ENCODE data around the gene PHB1. TPM values are rescaled to one million over a fixed set of nuclear protein-coding genes. Genes with fewer than 3 reads are reported as not detected.
"Not testable (repeated sequence)": the region's sequence is repeated elsewhere in the genome, so short reads cannot be mapped to it uniquely, and the experiment has no call there.

The PHB1 gene
- polyA plus RNA-seq, 4 donors = 226 to 262 (median 238) TPM

DNA sequence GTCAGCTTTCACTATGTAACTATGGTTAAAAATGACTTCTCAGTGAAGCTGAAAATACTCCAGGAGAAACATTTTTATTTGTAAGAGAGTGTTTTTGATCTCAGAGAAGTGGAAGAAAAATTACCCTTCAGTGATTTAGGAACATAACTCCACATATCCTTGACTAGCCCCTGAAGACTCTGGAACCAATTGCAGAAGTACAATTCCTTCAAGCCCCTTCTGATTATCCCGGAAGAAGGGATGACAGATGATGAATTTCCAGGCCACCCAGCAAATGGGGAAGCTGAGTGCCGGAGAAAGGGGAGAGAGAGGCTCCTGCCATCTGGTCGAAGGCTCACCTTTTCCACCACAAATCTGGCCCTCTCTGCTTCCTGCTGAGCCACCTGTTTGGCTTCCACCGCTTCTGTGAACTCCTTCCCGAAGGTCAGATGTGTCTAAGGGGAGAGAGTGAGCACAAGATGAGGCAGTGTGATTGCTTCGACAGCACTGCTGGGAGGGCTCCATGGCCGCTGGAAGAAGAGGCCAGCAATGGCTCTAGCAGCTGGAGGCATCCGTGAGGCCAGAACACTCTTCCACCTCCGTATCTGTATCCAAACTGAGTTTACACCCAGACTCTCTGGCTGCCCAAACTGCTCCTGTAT, 8.1 kb downstream of the PHB1 start:
- no peak for DNase-seq (ENCODE audit: low read depth in 4 of 4, low spot score in 2 of 4)

DNA sequence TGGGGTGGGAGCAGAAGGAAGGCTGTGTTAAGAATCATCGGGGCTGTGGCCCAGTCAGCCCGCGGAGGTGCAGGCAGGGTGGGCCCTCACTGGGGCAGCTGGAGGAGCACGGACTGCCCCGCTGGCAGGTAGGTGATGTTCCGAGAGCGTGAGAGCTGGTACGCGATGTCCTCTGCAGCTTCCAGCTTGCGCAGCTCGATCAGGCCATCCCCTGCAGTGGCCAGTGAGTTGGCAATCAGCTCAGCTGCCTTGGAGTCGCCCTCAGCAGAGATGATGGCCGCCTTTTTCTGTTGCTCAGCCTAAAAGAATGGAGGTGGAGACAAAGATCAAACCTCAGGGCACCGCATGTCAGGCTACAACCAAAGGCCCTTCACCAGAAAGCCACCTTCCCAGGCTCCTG, 9.8 kb downstream of the PHB1 start:
- no peak for DNase-seq (ENCODE audit: low read depth in 4 of 4, low spot score in 2 of 4)

DNA sequence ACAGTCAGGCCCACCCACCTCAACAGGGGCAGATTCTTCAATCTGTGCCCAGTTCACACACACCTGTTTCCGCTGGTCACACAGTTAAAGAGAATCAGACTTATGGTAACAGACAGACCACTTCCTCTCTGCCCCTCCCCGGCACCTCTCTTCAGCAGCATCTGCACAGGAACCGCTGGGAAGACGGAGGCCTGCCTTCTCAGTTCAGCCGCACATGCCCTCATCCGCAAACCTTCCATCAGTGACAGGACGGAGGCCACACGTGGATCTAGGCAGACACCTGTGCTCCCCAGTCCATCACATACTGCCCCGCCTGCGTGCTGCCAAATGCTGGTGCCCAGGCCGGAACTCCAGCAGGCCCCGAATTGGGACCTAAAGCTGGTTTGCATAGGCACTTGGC, 10.3 kb downstream of the PHB1 start:
- no peak for DNase-seq (ENCODE audit: low read depth in 4 of 4, low spot score in 2 of 4)

DNA sequence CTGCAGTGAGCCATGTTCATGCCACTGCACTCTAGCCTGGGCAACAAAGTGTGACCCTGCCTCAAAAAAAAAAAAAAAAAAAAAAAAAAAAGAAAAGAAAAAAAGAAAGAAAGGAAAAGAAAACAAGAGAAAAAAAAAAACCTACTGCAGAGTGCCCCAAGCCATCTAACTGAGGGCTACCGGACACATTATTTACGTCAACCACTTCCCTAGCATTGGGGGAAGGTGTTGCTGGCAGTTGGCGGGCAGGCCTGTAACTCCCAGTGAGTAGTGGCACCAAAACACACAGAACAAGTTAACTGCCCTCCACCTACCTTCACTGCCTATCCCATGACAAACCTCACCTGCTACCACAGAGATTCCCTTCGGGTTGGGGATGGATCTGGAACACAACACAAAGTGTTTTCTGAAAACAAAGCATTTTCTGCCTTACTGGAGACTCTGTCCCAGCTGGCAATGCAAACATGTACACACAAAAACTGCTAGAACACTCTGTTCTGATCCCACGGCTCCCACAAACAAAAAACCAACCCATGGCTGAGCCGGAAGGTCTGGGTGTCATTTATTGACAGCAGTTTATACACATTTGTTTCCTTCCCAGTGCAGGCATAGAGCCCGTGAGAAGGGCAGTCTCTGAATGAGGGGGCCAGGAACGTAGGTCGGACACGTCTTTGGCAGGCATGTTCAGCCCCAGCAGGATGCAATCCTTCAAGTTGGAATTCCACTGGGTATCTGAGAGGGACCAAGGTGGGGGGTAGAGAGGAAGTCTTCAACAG, 11.0 kb downstream of the PHB1 start:
- DNase-seq (ENCODE audit: low read depth in 4 of 4, low spot score in 2 of 4) = no peak

DNA sequence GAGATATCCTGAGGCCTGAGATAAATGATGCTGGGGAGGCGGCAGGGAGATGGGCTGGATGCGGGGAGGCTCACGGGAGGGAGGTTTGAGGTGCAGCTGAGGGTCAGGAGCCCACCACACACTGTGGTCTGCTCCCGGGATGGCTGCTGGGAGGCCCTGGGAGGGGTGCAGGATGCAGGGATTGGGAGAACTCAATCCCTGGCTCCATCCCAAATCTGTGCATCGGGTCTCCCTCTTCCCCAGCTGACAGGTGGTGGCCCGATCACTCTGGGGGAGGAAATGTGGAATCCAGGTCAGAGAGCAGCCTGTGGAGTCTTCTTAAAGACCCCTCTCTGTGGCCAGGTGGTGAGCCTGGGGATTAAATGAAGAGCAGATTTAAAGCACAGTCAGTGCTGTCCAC, 12.0 kb downstream of the PHB1 start:
- no peak for DNase-seq (ENCODE audit: low read depth in 4 of 4, low spot score in 2 of 4)

DNA sequence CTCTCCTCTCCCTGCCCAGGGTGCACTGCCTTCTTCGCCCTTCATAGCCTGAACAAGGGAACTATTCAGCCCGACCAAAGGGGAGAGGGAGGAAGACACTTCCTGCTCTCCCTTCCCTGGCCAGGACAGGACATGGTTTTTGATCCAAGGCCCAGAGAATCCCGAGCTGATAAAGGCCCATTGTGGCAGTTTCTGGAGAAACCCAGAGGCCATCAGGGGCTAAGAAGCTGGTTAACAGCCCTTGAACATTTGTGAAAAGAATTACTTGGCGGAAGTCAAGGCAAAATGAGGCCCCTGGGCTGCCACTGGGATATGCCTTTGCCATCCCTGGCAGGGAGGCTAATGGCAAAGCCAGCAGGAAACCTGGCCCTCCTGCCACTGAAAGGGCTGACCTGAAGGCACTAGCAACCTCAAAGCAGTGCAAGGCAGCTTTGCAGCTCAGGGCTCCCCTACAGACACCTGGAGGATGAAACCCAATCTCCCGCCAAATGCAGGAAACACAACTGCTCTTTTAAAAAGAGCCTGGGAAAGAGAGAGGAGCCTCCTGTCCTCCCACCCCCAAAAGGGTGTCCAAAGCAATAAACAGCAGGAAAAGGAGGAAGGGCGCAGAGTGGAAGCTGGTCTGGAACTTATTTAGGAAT, 12.6 kb downstream of the PHB1 start:
- no peak for DNase-seq (ENCODE audit: low read depth in 4 of 4, low spot score in 2 of 4)

DNA sequence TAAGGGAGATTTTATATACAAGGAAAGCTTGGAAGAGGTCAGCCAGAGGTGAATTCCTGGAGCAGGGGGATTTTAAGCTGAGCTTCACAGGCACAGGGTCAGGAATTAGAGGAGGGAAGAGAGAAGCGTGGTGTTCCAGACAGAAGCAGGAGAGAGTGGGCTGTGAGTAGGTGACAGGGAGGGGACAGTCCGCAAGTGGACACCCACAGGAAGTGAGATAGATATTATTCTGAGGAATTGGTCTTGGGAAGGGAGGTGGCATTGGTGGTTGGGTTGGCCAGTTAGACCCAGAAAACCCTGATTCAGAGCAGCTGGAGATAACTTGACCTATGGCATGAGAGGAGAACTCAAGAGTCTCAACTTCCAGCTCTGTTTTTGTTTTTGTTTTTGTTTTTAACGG, 14.7 kb downstream of the PHB1 start:
- no peak for DNase-seq (ENCODE audit: low read depth in 4 of 4, low spot score in 2 of 4)

DNA sequence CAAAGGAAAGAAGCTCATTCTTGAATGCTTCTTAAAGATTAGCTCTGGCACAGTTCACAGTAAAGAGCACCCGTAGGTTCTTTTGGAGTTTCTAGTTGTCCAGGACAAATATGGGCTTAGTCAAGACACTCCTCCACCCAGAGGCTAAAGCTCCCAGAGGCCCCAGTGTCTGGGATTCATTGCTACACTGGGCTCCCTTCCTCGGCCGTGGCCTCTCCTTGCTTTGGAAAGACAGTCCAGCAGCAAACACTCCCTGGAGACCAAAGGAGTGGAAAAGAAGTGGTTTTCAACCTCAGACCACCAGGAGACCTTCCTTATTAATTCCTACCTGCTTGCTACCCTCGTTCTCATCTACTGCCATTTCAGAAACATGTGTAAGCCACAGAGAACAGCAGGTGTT, 17.1 kb downstream of the PHB1 start:
- no peak for DNase-seq (ENCODE audit: low read depth in 4 of 4, low spot score in 2 of 4)

DNA sequence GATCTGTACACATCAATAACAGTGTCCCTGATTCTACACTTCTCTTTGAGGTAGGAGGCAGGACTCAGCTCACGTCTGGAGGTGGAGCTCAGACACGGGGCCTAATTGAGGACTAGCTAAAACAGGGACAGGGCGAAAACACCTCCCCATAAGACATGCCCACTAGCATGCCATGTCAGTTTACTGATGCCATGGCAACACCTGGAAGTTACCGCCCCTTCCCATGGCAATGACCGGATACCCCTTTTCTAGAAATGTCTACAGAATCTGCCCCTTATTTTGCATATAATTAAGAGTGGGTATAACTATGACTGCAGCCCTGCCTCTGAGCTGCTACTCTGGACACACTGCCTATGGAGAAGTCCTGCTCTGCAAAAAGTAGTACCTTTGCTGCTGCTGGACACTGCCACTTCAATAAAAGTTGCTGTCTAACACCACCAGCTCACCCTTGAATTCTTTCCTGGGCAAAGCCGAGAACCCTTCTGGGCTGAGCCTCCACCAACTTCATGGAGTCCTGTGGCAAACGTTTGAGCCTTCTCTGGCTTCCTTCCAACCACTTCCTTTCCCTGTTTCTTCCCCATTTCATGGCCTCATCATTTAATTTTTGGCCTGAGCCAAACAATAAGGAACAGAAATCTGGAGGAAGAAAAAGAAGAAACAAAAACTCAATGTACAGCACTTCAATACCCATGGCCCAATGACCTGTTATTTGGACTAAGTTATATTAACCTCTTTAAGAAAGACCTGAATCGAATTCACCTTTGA, 21.0 kb downstream of the PHB1 start:
- no peak for DNase-seq (ENCODE audit: low read depth in 4 of 4, low spot score in 2 of 4)

DNA sequence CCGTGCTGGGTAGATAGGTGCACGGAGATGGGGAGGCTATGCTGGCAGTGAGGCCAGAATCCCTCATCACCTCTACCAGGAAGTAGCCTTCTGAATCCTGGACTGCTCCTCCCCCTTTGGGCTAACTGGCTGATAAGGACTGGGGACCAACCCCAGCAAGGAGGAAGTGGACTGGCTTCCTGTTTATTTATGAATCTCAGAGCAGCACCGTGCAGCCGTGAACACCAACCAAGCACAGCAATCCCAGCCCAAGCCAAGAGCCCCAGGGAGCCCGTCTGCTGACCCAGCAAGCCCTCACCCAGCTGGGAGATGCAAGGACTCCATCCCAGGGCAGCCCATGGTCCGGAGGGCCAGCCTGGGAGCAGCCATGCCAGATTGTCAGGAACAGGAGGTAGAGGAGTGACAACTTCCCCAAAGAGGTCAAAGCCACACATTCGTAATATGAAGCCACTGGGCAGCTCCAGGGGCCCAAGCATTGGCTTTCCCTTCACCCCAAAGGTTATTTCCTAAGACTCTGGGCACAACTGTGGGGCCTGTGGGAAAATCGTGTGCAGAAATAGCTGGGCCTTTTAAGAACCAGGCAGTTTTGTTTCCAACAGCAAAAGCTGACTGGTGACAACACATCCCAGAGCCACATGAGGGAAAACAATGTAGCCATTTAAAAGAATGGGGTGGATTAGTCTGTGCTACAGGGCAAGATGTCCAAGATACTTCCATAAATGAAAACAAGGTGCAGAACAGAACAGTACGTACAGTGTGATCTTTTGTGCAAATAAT, 23.9 kb downstream of the PHB1 start:
- no peak for DNase-seq (ENCODE audit: low read depth in 4 of 4, low spot score in 2 of 4)

DNA sequence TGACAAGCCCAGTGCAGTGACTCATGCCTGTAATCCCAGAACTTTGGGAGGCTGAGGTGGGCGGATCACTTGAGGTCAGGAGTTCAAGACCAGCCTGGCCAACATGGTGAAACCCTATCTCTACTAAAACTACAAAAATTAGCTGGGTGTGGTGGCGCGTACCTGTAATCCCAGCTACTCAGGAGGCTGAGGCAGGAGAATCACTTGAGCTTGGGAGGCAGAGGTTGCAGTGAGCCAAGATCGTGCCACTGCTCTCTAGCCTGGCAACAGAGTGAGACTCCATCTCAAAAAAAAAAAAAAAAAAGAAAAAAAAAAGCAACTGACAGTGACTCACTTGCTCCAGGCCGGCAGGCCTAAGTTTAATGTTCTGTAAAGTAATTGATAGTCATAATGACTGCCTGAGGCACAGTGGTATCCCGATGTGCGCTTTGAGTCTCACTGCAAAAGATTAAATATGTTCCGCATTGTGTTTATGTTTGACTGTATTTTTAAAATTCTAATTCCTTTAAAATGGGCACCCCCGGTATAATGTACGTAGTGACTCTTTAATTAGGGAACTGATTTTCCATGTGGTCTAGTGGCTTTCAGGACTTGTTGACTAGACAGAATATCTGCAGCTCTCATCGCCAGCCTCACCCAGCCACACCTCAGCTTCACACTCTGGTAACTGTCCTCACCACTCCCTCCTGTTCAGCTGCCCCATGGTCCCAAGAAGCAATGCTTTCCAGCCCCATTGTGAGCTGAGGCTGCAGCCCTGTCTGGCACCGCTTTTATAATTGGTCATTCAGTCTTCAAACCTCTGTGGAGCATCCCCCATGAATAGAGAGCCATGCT, 25.0 kb downstream of the PHB1 start:
- DNase-seq (ENCODE audit: low read depth in 4 of 4, low spot score in 2 of 4) = not testable (repeated sequence)

DNA sequence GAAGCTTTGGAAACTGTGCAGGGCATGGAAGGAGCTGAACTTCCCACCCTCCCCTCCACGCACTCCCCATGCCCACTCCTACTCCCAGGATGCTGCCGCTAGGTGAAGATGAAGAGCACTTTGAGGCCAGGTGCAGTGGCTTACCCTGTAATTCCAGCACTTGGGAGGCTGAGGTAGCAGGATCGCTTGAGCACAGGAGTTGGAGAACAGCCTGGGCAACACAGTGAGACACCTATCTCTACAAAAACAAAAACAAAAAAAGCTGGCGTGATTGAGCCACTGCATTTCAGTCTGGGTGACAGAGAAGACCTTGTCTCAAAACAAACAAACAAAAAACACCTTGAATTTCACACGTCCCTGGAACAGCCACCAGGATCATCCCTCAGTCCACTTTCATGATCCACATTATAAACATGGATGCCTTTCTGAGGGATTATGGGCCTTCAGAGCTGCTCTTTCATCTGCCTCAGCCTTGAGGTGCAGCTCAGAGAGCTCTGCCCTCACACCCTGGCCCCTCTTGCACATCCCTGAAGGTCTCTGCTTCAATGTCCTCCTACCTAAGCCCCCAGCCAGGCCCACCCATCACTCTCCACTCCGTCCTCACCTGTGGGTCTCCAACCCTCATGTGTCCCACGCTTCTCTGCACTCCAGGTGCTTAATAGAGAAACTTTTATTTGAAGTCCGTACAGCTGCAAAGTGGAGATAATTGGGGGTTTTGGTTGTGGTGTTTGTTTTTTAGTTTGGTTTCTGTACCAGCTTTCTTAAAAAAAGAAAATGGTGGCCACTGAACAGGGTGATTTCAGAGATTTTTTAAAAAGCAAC, 25.8 kb downstream of the PHB1 start:
- DNase-seq (ENCODE audit: low read depth in 4 of 4, low spot score in 2 of 4) = no peak

DNA sequence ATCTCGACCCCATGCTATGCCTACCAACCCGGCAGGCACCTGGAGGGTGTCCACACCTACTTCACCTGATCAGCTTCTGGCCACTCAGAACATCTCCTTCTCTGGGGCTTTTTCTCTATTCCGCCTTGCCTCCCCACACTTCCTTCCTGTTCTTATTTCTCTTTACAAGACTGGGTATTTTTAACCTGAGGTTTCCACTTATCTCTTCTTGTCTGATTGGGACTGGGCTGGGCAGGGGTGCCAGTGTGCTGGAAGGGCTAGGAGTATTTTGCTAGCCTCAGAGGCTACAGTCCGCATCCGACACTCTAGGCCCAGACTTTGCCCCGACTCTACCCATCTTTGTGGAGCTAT, 26.4 kb downstream of the PHB1 start:
- no peak for DNase-seq (ENCODE audit: low read depth in 4 of 4, low spot score in 2 of 4)

DNA sequence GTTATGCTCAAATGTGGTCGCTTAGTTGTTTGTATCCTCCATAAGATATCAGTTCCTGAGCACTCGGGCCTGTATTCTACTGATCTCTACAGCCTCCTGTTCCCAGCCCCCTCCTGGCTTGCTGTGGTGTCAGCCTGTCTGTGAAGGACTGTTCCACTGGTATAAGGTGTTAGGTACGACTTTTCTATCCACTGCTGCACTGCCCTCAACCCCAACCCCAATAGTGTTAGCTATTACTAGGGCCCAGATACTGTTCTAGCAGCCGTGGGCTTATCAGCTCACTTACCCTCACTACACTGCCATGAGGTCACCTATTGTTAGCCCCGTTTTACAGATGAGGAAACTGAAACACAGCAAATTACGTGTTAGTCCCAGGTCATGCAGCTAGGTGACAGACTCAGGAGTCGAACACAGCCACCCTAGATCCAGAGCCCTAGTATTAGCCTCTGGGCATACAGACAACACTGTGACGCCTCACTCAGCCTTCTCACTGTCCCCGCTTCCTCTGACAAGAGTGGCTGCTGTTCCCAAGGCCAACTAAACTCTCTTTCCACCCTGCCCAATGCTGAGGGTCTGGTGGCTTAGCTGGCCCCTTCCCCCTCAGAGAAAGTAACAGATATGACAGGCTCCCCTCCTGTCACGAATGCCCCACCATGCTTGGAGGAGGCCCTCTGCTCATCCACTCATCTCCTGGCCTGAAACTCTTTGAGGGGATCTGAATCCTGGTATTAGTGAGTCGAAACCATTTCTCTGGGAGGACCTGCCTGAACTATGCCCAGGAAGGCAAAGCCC, 27.0 kb downstream of the PHB1 start:
- DNase-seq (ENCODE audit: low read depth in 4 of 4, low spot score in 2 of 4) = no peak

DNA sequence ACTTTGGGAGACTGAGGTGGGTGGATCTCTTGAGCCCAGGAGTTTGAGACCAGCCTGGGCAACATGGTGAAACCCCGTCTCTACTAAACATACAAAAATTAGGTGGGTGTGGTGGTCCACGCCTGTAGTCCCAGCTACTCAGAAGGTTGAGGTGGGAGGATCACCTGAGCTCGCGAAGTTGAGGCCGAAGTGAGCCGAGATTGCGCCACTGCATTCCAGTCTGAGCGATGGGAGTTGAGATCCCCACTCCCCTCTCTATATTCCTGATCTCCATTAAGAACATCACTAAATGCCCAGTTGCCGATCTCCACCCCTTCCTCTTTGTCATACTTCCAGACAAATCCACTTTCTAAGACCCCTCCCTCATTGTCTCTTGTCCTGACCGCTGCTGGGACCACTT, 28.3 kb downstream of the PHB1 start:
- DNase-seq (ENCODE audit: low read depth in 4 of 4, low spot score in 2 of 4) = no peak

DNA sequence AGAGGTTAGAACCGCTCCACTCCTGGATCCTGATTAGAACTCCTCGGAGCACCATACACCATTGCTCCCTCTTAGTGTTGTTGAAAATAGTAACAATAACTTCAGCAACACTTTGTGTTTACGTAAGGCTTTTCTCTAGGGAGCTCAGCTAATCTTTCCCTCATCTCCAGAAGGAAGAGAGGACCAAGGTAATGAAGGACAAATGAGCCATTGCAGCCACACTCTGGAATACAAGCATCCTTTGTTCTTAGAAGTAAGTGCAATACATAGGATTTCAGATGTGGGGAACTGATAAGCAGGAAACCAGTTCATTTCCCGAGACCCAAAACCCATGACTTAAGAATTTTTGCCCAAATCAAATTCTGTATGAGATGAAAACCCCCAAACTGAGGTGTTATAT, 29.7 kb downstream of the PHB1 start:
- no peak for DNase-seq (ENCODE audit: low read depth in 4 of 4, low spot score in 2 of 4)

DNA sequence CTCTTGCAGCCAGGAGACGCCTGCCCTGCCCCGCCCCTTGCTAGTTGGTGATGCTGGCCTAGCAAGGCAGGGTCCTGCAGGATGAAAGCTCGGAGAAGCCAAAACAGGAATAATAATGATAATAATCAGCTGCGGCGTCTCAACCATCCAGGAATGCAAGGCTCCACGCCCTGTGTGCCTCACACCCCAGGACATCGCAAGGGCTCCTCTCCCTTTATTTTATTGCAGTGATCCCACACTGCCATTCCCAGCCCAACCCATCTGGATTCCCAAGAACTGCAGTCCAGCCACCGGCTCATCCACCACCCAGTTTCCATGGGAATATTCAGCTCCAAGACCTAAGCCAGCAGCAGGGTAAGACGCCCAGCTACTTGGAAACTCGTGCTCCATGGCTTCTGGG, 31.6 kb downstream of the PHB1 start:
- no peak for DNase-seq (ENCODE audit: low read depth in 4 of 4, low spot score in 2 of 4)

DNA sequence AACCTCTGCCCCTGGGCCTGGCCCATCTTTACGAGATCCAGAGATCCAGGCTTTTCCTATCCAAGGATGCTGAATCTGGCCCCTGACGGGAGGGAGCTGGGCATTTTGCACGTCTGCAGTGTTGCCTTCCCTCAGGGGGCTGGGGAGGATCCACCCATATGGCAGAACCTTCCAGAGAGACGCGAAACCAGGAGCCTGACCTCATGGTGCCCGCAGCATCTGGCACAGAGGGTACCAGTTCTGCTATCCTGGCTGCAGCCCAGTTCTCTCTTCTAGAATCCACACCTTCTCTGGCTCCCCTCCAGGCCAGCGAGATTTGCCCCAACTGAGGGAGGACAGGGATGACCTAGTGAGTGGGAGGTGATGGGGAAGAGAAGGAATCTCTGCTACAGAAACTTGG, 32.1 kb downstream of the PHB1 start:
- no peak for DNase-seq (ENCODE audit: low read depth in 4 of 4, low spot score in 2 of 4)
